ENCODE measurements around the gene CCSER1. TPM values are rescaled to one million over a fixed set of nuclear protein-coding genes. Genes with fewer than 3 reads are reported as not detected.
"Not testable (repeated sequence)": the region's sequence is repeated elsewhere in the genome, so short reads cannot be mapped to it uniquely, and the experiment has no call there.

Gene CCSER1
- total RNA-seq, 4 donors from 2014 or later: 3.6 to 7.0 (median 5.5) TPM

DNA sequence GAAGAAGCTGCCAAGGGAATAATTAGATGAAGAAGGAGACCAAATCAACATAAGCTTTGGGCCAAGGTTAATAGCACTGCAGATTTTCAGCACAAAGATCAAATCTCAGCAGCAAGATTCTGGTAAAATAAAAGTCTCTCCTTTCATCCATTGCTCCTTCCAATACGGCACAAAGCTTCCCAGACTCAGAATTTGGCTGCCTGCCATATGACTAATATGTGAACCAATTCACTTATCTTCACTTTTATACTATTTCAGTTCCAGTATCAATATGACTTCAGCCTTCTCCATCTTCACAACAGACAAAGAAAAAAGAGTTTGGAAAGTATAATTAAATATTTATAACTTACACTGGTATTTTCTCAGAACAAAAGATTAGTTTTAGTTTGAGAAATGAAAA is 1198.3 kb downstream of the CCSER1 start:
- H3K27ac ChIP-seq (replicated peaks in 1 of 4): no peak overlapping the region
- intact Hi-C loops (cut with DNase I): no loop called here
- no peaks in the 10 kb centered on the region for H3K27me3 ChIP-seq
- no peaks in the 10 kb centered on the region for H3K4me1 ChIP-seq
- TF ChIP-seq POLR2A (IDR thresholded peaks at IDR 0.05; ENCODE audit: low read depth) (no peak), CTCF (IDR thresholded peaks at IDR 0.05) (no peak), EP300 (IDR thresholded peaks at IDR 0.05) (no peak), POLR2AphosphoS5 (IDR thresholded peaks at IDR 0.05) (no peak)
- 0% methylated on average over 1 of the region's 1 CpG for WGBS
- no peak overlapping the region for H3K4me3 ChIP-seq
- peaks cover 0 to 14% (median 4%) of the 10 kb centered on the region in 4 donors for H3K9me3 ChIP-seq
- DNase-seq (ENCODE audit: extremely low spot score): no peak
- no peaks in the 10 kb centered on the region for H3K36me3 ChIP-seq

DNA sequence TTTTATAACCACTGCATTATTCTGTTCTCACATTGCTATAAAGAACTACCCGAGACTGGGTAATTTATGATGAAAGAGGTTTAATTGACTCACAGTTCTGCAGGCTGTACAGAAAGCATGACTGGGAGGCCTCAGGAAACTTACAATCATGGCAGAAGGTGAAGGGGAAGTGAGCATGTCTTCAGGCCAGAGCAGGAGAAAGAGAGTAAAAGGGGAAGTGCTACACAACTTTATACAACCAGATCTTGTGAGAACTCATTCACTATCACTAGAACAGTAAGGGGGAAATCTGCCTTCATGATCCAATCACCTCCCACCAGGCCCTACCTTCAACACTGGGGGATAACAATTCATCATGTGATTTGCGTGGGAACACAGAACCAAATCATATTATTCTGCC is 1199.0 kb downstream of the CCSER1 start:
- 92% methylated on average over 2 of the region's 2 CpGs for WGBS
- H3K27ac ChIP-seq (replicated peaks in 1 of 4); intact Hi-C loops (cut with DNase I); H3K36me3 ChIP-seq; H3K4me1 ChIP-seq; H3K27me3 ChIP-seq; H3K4me3 ChIP-seq; DNase-seq (ENCODE audit: extremely low spot score): not testable (repeated sequence)
- H3K9me3 ChIP-seq: peaks cover 0 to 14% (median 4%) of the 10 kb centered on the region in 4 donors

DNA sequence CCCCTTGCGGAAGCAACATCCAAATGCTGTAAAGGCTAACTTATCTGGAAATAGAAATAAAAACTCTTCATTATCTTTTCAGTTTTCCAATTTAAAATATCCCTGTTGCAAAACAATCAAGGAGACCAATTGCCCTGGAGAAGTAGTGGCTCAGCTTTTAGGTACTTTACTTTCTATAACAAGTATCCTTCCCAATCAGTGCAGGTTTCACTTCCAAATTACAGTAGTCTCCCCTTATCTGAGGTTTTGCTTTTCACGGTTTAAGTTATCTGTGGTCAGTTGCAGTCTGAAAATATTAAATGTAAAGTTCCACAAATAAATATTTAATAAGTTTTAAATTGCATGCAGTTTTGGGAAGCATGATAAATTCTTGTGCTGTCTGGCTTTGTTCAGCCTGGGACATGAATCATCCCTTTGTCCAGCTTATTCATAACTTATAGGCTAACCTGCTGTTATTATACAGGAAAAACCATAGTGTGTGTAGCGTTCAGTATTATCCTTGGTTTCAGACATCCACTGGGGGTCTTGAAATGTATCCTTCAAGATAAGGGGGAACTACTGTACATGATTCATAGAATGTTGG is 1203.5 kb downstream of the CCSER1 start:
- no peaks in the 10 kb centered on the region for H3K4me1 ChIP-seq
- no peak for DNase-seq (ENCODE audit: extremely low spot score)
- H3K36me3 ChIP-seq: no peaks in the 10 kb centered on the region
- TF ChIP-seq POLR2A (IDR thresholded peaks at IDR 0.05; ENCODE audit: low read depth): no peak
- TF ChIP-seq EP300 (IDR thresholded peaks at IDR 0.05): no peak
- TF ChIP-seq CTCF (IDR thresholded peaks at IDR 0.05): no peak
- no peak for TF ChIP-seq POLR2AphosphoS5 (IDR thresholded peaks at IDR 0.05)
- WGBS: 89% methylated on average over 3 of the region's 3 CpGs
- H3K27me3 ChIP-seq: no peaks in the 10 kb centered on the region
- no peak overlapping the region for H3K27ac ChIP-seq (replicated peaks in 1 of 4)
- intact Hi-C loops (cut with DNase I): no loop called here
- H3K4me3 ChIP-seq: no peak overlapping the region
- H3K9me3 ChIP-seq: peaks cover 0 to 14% (median 4%) of the 10 kb centered on the region in 4 donors

GRCh38 chr4:91340822-91341221 is 1213.6 kb downstream of the CCSER1 start:
- no peaks in the 10 kb centered on the region for H3K4me1 ChIP-seq
- no peak for DNase-seq (ENCODE audit: extremely low spot score)
- H3K27me3 ChIP-seq: no peaks in the 10 kb centered on the region
- no peak for TF ChIP-seq CTCF (IDR thresholded peaks at IDR 0.05)
- no peak for TF ChIP-seq EP300 (IDR thresholded peaks at IDR 0.05)
- no peak for TF ChIP-seq POLR2AphosphoS5 (IDR thresholded peaks at IDR 0.05)
- TF ChIP-seq POLR2A (IDR thresholded peaks at IDR 0.05; ENCODE audit: low read depth): no peak
- H3K9me3 ChIP-seq: no peaks in the 10 kb centered on the region
- no peak overlapping the region for H3K27ac ChIP-seq (replicated peaks in 1 of 4)
- no peaks in the 10 kb centered on the region for H3K36me3 ChIP-seq
- intact Hi-C loops (cut with DNase I): no loop called here
- no peak overlapping the region for H3K4me3 ChIP-seq
- 90% methylated on average over 1 of the region's 1 CpG for WGBS

- Histone ChIP-seq H3K9me3 (no peaks in the 10 kb centered on the region), H3K4me1 (no peaks in the 10 kb centered on the region), H3K27ac (replicated peaks in 1 of 4) (no peak overlapping the region), H3K36me3 (no peaks in the 10 kb centered on the region), H3K4me3 (no peak overlapping the region), H3K27me3 (no peaks in the 10 kb centered on the region)
- TF ChIP-seq POLR2A (IDR thresholded peaks at IDR 0.05; ENCODE audit: low read depth) (no peak), EP300 (IDR thresholded peaks at IDR 0.05) (no peak), POLR2AphosphoS5 (IDR thresholded peaks at IDR 0.05) (no peak), CTCF (IDR thresholded peaks at IDR 0.05) (no peak)
- no peak for DNase-seq (ENCODE audit: extremely low spot score)
- intact Hi-C loops (cut with DNase I): no loop called here
Observed at GRCh38 chr4:91345632-91346031, 1218.4 kb downstream of the CCSER1 start.

- H3K9me3 ChIP-seq; intact Hi-C loops (cut with DNase I); H3K36me3 ChIP-seq; H3K27ac ChIP-seq (replicated peaks in 1 of 4); H3K4me1 ChIP-seq; H3K4me3 ChIP-seq; H3K27me3 ChIP-seq; DNase-seq (ENCODE audit: extremely low spot score): not testable (repeated sequence)
- WGBS: 88% methylated on average over 4 of the region's 4 CpGs
Observed at GRCh38 chr4:91356496-91356895, 1229.3 kb downstream of the CCSER1 start.

DNA sequence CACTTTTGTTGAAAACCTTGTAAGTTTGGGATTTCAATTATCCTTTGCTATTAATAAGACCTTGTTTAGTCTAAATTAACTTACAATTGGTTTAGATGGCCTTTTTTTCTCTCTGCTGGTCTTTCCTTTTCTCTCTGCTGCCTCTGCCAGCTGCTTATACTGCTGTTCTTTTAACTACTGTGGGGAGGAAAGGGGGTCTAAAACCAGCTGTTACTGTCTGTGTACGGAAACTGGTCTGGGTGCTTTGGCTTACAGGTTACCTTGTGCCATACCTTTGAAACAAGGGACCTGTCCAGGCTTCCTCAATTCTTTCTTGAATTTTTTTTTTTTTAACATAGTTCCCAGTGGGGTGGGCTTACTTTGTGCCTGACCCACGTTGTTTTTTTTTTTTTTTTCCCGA is 1230.8 kb downstream of the CCSER1 start:
- H3K4me3 ChIP-seq; H3K36me3 ChIP-seq; DNase-seq (ENCODE audit: extremely low spot score); intact Hi-C loops (cut with DNase I); H3K27ac ChIP-seq (replicated peaks in 1 of 4); H3K4me1 ChIP-seq; H3K27me3 ChIP-seq; H3K9me3 ChIP-seq: not testable (repeated sequence)
- WGBS: 66% methylated on average over 3 of the region's 3 CpGs

GRCh38 chr4:91358621-91359020 is 1231.4 kb downstream of the CCSER1 start:
- intact Hi-C loops (cut with DNase I); H3K4me1 ChIP-seq; H3K36me3 ChIP-seq; H3K27me3 ChIP-seq; H3K27ac ChIP-seq (replicated peaks in 1 of 4); H3K4me3 ChIP-seq; H3K9me3 ChIP-seq; DNase-seq (ENCODE audit: extremely low spot score): not testable (repeated sequence)
- 78% methylated on average over 13 of the region's 13 CpGs for WGBS

All from esophagus muscularis mucosa (tissue), 4 donors.